Subcutaneous adipose tissue (tissue), 4 donors: ENCODE measurements around the gene IL22RA1. TPM values are rescaled to one million over a fixed set of nuclear protein-coding genes. Genes with fewer than 3 reads are reported as not detected.

ENCODE experiments used
- CTCF ChIP-seq: fragments of 450-650 bp; IDR thresholded peaks from one replicate; pipeline ENCODE4 v1.5.1; 2016; ENCODE audit warnings: low read depth, mild to moderate bottlenecking, control low read depth, antibody characterized with exemption, moderate library complexity
- total RNA-seq, 4 donors: library from RNA; depleted of rRNA; stranded (reverse); fragments of >200 nt; gene quantifications; one replicate each; pipeline ENCODE4 v1.1.0, GENCODE V29; 2016

Gene IL22RA1
- total RNA-seq, 4 donors from 2014 or later, result 0.19 TPM; not detected in 3

GRCh38 chr1:24081190-24081589 is 61.8 kb downstream of the IL22RA1 start:
- TF ChIP-seq CTCF, result no peak

GRCh38 chr1:24080131-24080530 is 62.8 kb downstream of the IL22RA1 start:
- TF ChIP-seq CTCF, result no peak

- no peak for TF ChIP-seq CTCF
These were observed 65.5 kb downstream of the IL22RA1 start for GRCh38 chr1:24077278-24077978.

- TF ChIP-seq CTCF, result no peak
These were observed 67.0 kb downstream of the IL22RA1 start for GRCh38 chr1:24075946-24076345.

GRCh38 chr1:24075590-24075854 is 67.4 kb downstream of the IL22RA1 start:
- no peak for TF ChIP-seq CTCF

- no peak for TF ChIP-seq CTCF
These were observed 67.9 kb downstream of the IL22RA1 start for GRCh38 chr1:24074817-24075589.

GRCh38 chr1:24074196-24074595 is 68.7 kb downstream of the IL22RA1 start:
- TF ChIP-seq CTCF, result no peak
